IPS-11a (cell line): ENCODE data around the gene SLFN11.
"Not testable (repeated sequence)": the region's sequence is repeated elsewhere in the genome, so short reads cannot be mapped to it uniquely, and the experiment has no call there.

ENCODE experiments used
- H3K4me3 ChIP-seq: one replicate; pipeline ENCODE4 v1.5.1; 2013; ENCODE audit warnings: low read depth, low read length, control low read depth

SLFN11 gene

DNA sequence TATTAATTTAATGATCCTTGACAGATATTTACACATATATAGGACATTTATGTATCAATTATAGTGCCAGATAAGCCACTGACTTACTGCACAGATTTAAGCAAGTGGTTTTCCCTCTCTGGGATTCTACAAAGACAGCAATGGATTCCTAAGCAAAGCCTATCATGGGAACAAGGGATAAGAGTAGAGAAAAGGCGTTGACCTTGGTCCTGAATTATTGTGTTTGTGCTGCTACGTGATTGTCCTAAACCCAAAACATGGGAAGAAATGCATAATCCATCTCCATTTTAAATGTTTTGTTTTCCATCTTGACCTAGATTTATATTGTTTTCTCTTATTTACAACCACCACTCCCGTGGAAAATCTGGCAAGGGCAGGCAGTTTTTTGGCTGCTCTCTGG is 14.0 kb downstream of the SLFN11 start:
- H3K4me3 ChIP-seq, result no peak overlapping the region

DNA sequence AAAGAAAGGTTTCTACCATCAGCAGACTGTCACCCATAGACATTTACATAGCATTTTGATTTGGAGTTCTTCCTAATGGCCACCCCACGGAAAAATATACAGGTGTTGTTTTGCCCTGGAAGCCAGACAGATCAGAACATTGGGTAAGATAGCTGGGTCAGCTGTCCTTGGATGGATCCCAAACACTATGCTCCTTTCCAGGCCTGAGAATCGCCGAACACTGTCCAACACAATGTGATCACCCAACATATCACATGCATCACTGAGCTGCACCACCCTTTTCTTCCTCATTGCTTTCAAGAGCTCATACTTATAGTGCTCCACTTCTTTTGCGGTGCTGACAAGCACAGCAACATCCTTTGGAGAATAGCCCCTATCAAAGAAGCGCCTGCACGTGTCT is 21.1 kb downstream of the SLFN11 start:
- H3K4me3 ChIP-seq, result no peak overlapping the region

DNA sequence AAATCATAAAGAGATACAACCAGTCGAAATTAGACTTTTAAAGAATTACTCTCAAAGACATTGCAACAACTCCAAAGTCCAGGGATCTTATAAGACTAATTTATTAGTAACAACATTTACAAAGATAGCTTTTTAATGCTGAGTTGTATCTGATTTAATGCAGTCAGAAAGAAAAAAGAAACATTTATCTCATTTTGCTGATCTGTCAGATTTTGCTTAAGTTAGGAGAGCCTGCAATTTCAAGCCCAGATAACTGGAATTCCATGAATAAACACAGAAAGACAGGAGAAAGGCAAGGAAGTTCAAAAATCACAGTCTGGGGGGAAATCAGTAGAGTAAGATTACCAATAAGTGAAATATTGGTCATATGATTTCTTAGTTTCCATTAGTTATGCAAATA is 22.9 kb downstream of the SLFN11 start:
- H3K4me3 ChIP-seq, result no peak overlapping the region

DNA sequence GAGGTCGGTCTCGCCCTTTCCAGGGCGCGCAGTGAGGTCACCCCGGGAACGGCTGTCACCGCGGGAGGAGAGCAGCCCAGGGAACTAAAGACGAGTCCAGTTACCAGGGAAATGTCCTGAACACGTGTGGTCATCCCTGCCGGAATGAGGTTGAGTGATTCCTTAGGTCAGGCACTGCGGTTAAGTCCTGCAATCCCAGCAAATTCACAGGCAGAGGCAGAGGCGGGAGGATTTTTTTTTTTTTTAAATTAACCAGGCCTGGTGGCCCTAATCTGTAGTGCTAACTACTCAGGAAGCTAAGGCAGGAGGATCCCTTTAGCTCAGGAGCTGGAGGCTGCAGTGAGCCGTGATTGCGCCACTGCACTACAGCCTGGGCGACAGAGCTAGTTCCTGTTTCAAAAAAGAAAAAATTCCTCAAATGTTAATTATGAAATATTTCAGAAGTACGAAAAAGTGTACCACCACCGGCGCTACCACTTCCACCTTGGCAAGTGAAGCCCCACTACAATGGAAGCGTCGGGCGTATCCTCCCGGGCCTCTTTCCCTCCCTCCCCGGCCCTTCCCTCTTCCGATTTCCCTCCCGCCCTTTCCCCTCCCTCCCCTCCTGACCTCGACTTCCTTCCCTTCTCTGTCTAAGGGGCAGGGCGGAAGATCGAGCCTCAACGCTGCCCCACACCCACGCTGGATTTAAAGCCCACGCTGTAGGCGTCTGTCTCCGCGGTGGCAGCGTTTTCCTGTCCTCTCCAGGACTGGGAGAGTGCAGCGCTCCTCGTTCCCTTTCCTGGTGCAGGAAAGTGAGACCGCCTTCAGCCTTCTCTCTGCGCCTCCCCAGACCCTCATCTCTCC is 27.3 kb downstream of the SLFN11 start:
- H3K4me3 ChIP-seq, result peak overlapping the region; percentile 43

DNA sequence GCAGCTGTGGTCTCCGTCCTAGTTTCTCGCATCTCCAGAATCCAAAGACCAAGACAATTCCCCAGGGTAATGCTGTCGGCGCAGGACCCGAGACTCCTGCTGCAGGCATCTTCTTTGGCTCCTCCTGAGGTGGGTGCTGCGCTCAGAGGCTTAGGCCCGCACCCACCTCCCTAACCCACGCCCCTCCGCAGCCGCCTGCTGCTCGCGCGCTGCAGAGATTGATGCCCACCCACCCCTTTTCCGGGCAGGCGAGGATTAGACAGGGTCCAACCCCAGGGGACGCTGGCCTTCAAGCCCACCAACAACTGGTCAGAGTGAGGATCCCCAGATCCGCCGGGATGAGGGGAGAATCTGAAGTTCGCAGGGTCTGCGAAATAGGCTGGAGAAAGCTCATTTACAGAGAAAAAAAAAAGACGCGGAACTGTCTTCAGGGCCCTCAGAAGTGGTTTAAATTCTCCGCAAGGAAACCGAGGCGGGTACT is 27.9 kb downstream of the SLFN11 start:
- H3K4me3 ChIP-seq, result peak overlapping the region; percentile 43

DNA sequence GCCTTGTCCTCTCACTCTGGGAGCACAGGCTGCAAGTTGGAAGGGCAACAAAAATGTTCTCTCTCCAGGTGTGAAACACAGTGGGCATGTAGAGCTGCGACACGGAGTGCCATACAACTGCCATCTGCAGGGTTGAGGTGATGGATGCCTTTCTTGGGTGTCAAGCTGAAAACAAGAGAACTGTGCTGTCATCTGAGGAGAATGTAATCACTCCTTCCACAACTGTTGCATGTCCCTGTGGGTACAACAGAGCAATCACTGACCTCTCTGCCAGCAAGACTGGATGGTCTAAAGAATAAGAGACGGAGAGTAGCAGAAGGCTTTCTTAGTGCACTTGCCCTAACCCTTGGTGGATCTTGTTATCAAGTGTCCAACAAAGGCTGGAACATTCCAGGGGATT is 29.2 kb downstream of the SLFN11 start:
- H3K4me3 ChIP-seq, result no peak overlapping the region

DNA sequence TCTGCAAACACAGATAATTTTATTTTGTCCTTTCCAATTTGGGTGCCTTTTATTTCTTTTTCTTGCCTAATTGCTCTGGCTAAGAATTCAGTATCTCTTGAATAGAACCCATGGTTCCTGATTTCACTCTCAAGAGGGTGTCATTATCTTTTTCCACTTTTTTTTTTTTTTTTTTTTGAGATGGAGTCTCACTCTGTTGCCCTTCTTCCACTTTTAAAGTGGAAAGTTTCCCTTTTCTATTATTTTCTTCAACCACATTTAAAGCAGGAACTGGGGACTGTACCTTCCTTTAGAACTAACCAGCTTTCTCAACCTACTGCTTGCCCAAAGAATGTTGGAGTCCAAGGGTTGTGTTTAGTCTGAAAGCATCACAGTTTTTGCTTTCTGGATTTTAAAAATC is 31.1 kb downstream of the SLFN11 start:
- H3K4me3 ChIP-seq, result no peak overlapping the region

DNA sequence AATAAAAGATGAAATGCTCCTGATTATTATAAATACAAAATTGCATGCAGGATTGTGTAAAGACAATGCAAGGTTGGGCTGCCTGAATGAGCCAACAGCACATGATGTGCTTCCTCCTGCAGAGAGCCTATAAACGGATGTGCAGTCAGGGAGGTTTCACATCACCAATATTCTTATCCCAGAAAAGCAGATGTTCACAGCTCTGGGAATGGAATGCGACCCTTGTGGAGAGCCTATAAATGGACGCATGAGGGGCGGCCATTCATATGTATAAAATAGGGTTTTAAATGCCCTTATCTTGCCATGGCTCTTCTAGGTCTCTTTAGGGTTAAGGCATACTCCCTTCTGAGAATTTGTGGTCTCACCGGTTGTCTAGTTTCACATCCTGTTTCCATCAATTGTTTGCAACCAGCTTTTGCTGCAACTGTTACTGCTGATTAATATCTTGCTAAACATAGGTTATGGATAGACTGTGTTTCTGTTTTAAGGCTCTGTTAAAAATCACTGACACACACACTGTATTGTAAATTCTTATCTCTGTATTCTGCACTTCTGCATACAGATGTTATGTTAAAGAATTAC is 31.9 kb downstream of the SLFN11 start:
- no peak overlapping the region for H3K4me3 ChIP-seq

DNA sequence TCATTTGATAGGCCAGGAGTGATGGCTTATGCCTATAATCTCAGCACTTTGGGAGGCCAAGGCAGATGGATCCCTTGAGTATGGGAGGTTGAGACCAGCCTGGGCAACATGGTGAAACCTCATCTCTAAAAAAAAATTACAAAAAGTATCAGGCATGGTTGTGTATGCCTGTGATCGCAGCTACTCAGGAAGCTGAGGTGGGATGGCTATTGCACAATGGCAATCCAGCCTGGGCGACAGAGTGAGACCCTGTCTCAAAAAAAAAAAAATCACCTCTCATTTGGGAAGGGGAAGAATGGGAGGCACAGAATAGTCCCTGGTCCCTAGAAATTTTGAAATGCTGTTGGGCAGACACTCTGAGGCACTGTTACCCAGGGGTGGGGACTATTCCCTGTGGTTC is 35.2 kb downstream of the SLFN11 start:
- H3K4me3 ChIP-seq, result no peak overlapping the region

DNA sequence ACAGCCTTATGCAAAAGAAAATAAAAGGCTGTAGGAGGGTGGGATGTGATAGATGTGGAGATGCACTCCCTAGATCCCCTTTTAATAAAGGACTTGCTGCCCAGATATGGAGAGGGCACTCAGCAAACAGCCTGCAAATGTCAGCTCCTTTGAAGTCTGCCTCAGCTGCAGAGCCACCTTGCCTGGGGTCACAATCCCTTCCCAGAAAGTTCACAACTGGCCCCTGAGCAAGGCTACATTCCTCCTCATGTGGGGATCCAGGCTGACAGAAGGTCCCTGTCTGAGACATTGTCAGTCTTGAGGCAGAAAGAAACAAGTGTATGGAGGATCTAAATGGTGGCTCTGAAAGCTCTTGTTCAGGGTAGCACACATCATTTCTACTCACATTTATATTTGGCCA is 36.1 kb downstream of the SLFN11 start:
- no peak overlapping the region for H3K4me3 ChIP-seq

DNA sequence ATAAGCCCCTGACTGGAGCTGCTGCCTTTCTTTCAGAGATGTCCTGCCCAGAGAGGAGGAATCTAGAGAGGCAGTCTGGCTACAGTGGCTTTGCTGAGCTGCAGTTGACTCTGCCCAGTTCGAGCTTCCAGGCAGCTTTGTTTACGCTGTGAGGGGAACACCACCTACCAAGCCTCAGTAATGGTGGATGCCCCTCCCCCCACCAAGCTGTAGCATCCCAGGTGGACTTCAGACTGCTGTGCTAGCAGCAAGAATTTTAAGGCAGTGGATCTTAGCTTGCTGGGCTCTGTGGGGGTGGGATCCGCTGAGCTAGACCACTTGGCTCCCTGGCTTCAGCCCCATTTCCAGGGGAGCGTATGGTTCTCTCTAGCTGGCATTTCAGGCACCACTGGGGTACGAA is 39.8 kb downstream of the SLFN11 start:
- H3K4me3 ChIP-seq, result not testable (repeated sequence)

DNA sequence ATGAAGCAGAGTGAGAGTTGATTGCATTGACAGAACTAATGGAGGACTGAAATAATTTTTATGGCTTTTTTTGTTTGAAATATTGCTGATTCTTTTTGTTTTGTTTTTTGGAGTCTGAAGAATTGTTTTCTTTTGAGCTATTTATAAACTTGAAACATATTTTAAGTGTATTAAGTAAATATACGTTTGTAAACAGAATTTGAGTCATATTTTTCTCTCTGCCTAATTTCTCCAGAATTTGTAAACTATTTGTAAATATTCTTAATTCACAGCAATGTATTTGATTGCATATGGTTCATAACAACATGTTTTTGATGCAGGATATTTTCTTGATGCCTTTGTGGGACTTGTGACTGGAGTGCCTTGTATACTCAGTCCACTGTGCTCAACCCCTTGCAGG is 50.7 kb downstream of the SLFN11 start:
- H3K4me3 ChIP-seq, result no peak overlapping the region

DNA sequence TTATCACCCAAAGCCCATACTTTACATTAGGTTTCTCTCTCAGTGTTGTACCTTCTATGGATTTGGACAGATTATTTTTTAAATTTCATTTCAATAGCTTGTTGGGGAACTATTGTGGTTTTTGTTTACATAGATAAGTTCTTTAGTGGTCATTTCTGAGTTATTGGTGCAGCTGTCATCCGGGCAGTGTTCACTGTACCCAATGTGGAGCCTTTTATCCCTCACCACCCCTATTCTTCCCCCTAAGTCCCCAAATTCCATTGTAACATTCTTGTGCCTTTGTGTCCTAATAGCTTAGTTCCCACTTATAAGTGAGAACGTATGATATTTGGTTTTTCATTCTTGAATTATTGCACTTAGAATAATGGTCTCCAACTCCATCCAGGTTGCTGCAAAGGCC is 57.5 kb downstream of the SLFN11 start:
- no peak overlapping the region for H3K4me3 ChIP-seq

DNA sequence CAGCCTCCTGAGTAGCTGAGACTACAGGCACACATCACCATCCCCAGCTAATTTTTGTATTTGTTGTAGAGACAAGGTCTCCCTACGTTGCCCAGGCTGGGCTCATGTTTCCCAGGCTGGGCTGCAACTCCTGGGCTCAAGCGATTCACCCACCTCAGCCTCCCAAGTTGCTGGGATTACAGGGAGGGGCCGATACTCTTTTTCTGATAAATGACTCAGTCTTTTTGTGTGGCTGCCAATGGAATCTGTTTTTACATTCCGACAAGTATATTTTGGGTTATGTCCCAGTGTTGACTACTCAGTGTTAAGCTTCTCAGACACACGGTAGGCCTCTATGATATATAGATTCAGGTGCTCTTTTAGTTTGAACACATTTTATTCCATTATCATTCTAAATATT is 58.1 kb downstream of the SLFN11 start:
- no peak overlapping the region for H3K4me3 ChIP-seq

DNA sequence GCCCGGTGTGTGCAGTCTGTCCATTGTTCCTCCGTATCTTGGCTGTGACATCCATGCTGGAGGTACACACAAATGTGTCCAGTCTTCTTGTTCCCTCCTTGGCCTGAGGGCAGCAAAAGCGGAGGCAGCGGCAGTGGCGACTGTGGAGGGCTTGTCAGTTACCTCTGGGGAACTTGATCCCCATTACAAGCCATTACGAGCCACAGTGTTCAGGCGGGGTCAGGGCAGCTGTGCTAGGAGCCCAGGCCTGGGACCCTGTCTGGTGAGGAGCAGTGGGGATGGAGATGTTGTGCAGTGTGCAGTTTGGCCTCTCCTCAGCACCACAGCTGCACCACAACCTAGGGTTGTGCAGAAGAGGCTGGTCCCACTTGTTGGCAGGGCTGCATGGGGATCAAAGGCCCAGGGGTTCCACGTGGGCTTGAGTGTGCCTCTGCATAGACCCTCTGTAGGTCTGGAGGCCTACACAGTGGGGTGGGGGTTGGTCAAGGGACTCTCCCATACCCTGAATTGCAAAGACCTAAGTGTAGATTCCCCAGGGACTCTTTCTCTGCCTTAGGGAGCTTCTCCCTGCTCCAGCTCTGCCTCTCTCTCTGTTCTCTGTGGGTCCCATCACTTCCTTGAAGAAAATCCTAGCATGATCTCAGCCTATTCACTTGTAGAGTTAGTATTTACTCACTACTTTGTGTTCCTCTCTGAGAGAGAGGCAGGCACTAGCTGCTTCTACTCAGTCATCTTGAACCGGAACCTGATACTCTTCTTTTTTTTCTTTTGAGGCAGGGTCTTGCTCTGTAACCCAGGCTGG is 58.8 kb downstream of the SLFN11 start:
- H3K4me3 ChIP-seq, result no peak overlapping the region

DNA sequence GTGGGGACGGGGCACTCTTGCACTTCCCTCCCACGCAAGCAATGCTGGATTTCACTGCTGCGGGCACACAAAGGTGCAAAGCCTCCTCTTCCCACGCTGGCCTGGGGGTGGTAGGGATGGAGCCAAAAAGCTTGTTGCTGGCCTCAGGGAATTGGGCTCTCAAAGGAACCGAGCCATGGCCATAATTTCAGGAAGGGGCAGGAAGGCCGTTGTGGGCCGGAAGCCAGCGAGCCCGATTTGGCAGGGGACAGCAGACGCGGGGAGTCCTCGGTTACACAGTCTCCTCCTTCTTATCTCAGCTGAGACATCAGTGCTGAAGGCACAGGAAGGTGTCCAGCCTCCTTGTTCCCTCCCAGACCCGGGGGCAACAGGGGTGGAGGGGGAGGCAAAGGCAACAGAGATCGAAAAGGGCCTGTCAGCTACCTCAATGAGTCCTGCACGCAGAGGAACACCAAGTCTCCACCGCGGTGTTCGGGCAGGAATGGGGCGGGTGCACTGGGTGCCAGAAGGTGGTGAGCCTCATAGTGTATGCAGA is 59.5 kb downstream of the SLFN11 start:
- peak overlapping the region; percentile 35 for H3K4me3 ChIP-seq

DNA sequence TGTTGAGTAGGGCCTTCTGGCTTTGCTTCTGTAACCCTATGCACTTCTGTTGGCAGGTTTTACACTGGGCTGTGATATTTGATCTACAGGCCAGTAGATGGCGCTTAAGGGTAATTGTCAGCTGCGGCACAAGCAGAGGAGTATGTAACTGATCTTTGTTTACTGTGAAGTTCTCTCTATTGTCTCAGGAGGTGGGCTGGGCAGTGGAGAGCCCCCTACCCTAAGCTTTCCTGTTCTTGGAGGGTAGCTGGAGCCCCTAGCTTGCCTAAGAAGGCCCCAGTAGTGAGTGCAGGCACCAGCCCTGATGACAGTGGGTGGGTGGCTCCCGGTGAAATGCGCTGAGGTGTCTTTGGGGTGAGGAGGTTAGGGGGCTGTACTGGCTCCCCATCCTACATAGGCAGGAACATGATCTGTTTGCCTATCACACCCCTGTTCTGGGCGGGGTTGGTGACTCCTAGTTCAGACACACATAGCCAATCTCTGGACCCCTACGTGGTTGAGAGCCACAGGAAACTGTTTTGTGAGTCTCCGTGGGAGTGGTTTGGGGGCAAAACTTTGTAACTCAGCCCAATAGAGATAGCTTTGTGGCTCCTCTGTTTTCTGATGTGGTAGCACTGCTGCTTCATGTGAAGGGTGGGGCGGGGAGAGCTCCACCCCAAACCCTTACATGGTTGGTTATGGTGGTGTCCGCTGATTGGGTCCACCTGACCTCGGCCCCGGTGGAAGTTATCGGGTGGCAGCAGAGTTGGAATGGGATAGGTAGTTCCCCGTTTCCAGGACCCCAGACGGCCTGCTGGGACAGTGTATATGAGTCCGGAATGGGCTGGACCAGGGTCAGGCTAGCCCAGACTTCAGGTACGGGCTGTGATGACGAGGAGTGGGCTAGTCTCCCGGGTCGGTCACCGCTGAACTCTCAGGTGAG is 60.4 kb downstream of the SLFN11 start:
- H3K4me3 ChIP-seq, result peak overlapping the region; percentile 35

DNA sequence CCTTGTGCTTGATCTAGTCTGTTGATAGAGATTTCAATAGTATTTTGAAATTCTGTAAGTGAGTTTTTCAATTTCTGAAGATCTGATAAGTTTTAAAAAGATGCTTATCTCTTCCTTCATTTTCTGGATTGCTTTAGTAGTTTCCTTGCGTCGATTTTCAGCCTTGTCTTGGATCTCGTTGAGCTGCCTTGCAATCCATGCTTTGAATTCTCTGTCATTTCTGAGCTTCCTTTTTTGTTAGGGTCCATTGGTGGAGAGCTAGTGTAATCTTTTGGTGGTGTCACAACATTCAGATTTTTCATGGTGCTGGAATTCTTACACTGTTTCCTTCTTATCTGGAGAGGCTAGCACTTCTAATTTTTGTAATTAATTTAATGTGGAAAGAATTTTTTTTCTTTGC is 61.1 kb downstream of the SLFN11 start:
- no peak overlapping the region for H3K4me3 ChIP-seq

DNA sequence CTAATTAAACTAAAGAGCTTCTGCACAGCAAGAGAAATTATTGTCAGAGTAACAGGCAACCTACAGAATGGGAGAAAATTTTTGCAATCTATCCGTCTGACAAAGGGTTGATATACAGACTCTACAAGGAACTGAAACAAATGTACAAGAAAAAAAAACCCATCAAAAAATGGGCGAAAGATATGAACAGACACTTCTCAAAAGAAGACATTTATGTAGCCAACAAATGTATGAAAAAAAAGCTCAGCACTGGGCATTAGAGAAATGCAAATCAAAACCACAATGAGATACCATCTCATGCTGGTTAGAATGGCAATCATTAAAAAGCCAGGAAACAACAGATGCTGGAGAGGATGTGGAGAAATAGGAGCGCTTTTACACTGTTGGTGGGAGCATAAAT is 64.1 kb downstream of the SLFN11 start:
- not testable (repeated sequence) for H3K4me3 ChIP-seq
